Measurements from ENCODE around the gene CCDC127.

GRCh38 chr5:187617-188451 is 30.1 kb downstream of the CCDC127 start:
- no peak for TF ChIP-seq CTCF (conservative IDR thresholded peaks at IDR 0.05 in 1 of 2, IDR thresholded peaks at IDR 0.05 in 1 of 2; ENCODE audit: extremely low read depth in 1 of 2, insufficient read depth in 1 of 2, low read depth in 1 of 2, low read length in 2 of 2)
- TF ChIP-seq EZH2 (IDR thresholded peaks at IDR 0.05; ENCODE audit: borderline replicate concordance, low read length) = no peak

All from mammary epithelial cell (primary cell).